Measurements from ENCODE around the gene STIM2. TPM values are rescaled to one million over a fixed set of nuclear protein-coding genes. Genes with fewer than 3 reads are reported as not detected.

The STIM2 gene
- total RNA-seq, 4 donors from 2014 or later, result 15.9 to 25.5 (median 23.6) TPM

DNA sequence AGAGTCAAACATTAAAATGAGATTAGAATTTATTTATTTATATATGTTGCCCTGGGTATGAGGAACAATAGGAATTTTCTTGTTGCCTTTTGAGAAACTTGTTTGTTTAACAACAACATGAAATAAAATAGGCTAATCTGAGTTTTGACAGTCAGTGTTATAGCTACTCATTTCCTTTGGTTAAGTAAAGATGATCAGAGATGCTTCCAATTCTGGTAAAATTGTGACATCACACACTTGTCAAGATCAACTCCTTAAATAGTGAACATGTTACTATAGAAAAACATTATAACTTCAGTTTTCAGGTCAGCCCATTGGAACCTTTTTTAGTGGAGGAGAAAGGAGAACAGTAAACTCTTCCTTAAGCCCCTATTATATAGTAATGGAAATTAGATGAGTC lies 136.1 kb downstream of the STIM2 start:
- H3K4me3 ChIP-seq (ENCODE audit: low read depth, poor library complexity, severe bottlenecking), result no peak overlapping the region
- TF ChIP-seq, protein P1, sequence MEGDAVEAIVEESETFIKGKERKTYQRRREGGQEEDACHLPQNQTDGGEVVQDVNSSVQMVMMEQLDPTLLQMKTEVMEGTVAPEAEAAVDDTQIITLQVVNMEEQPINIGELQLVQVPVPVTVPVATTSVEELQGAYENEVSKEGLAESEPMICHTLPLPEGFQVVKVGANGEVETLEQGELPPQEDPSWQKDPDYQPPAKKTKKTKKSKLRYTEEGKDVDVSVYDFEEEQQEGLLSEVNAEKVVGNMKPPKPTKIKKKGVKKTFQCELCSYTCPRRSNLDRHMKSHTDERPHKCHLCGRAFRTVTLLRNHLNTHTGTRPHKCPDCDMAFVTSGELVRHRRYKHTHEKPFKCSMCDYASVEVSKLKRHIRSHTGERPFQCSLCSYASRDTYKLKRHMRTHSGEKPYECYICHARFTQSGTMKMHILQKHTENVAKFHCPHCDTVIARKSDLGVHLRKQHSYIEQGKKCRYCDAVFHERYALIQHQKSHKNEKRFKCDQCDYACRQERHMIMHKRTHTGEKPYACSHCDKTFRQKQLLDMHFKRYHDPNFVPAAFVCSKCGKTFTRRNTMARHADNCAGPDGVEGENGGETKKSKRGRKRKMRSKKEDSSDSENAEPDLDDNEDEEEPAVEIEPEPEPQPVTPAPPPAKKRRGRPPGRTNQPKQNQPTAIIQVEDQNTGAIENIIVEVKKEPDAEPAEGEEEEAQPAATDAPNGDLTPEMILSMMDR (IDR thresholded peaks at IDR 0.05), result no peak
- no peak for TF ChIP-seq POLR2A (IDR thresholded peaks at IDR 0.05)
- no peak for DNase-seq (ENCODE audit: low spot score in 2 of 2)
- intact Hi-C loops (cut with DNase I; ENCODE audit: low total_unique reads), result no loop called here

DNA sequence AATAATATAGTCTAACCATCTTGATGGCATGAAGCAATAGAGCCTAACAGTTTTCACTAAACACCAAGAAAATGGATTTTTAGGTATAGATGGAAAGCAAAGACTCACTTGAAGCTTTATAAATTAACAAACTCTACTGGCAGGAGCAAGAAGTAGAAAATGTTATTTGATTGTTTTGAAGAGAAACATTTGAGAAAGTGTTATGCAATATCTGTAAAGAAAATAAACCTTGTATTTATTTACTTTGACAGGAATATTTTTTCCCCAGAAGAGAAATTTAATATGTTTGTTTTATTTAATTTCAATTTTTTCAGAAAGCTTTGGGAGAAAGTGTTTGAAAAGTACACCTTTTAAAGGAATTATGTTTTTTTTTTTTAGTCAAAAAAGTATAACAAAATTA lies 139.0 kb downstream of the STIM2 start:
- no peak for TF ChIP-seq POLR2A (IDR thresholded peaks at IDR 0.05)
- TF ChIP-seq, protein P1 (IDR thresholded peaks at IDR 0.05), result no peak
- H3K4me3 ChIP-seq (ENCODE audit: low read depth, poor library complexity, severe bottlenecking), result no peak overlapping the region
- intact Hi-C loops (cut with DNase I; ENCODE audit: low total_unique reads), result no loop called here
- no peak for DNase-seq (ENCODE audit: low spot score in 2 of 2)

DNA sequence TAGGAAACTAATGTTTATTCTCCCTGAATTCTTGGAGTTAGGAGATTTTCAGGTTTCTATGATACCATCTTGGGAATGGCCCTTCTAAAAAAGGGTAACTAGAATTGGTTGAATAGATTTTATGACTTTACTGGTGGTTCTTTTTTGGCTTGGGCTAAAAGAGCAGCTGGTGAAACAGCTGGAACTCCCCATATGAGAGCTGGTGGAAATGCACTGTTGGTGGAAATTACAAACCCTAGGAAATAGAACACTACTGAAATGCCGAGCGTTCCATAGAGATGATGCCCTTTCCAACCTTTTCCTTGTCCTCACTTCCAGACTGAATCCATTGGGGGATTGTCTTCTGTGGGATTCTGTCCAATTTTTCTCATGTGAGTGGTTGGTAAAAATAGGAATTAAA lies 139.5 kb downstream of the STIM2 start:
- WGBS, 2 donors, result 80 to 93% methylated on average over 2 of the region's 2 CpGs
- no peak for DNase-seq (ENCODE audit: low spot score in 2 of 2)
- TF ChIP-seq, protein P1 (IDR thresholded peaks at IDR 0.05), result no peak
- TF ChIP-seq POLR2A (IDR thresholded peaks at IDR 0.05), result no peak
- no peak overlapping the region for H3K4me3 ChIP-seq (ENCODE audit: low read depth, poor library complexity, severe bottlenecking)
- intact Hi-C loops (cut with DNase I; ENCODE audit: low total_unique reads), result no loop called here

DNA sequence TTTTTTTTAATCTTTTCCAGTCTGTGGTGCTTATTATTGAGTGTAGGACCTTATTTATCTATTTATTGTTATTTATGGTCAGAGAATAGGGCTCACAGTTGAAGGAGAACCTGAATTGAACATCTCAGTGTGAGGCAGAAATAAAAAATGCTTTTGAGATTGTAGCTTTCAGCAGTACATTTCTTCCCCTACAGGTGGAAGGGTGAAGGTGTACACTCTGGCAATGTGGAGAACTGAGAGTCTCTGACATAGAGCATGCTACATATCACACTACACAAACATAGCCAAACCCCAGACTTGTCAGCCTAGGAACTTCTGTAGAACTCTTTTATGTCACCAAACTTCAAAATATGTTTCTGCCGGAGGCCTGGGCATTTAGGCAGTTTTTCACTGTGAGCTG lies 140.2 kb downstream of the STIM2 start:
- H3K4me3 ChIP-seq (ENCODE audit: low read depth, poor library complexity, severe bottlenecking), result no peak overlapping the region
- 88 to 95% methylated on average over 1 of the region's 1 CpG for WGBS, 2 donors
- no peak for DNase-seq (ENCODE audit: low spot score in 2 of 2)
- TF ChIP-seq POLR2A (IDR thresholded peaks at IDR 0.05), result no peak
- TF ChIP-seq, protein P1 (IDR thresholded peaks at IDR 0.05), result no peak
- intact Hi-C loops (cut with DNase I; ENCODE audit: low total_unique reads), result no loop called here

DNA sequence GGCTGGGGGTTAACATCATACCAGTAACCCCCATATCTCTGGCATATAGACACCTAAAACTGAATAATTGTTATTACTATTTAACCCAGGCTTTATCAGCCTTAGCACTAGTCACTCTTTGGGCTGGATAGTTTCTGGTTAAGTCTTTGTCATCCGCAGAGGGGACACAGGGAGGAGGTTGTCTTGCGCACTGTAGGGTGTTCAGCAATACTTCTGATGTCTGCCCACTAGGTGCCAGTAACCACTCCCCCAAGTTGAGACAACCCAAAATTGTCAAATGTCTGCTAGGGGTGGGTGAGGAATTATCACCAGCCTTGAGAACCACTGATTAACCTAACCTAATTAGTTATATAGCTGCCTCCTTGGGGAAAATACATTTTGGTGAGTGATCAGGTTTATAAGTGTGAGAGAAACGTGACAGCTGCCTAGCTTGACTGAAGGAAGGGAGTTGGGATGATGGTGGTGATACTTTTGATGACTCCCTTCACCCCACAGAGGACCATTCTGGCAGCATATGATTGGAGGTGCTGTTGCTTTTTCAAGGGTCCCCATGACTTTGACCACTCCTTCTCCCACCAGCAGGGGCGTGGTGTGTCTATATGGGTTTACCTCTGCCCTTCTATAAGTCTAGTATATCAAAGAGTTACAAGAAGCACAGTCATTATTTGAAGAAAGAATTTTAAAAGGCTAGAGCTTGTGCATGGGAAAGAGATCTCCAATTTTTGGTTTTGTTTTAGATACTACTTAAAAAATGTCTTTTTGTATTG lies 140.9 kb downstream of the STIM2 start:
- H3K4me3 ChIP-seq (ENCODE audit: low read depth, poor library complexity, severe bottlenecking), result no peak overlapping the region
- TF ChIP-seq, protein P1 (IDR thresholded peaks at IDR 0.05), result no peak
- no peak for TF ChIP-seq POLR2A (IDR thresholded peaks at IDR 0.05)
- intact Hi-C loops (cut with DNase I; ENCODE audit: low total_unique reads), result no loop called here
- 91 to 99% methylated on average over 4 of the region's 4 CpGs for WGBS, 2 donors
- DNase-seq (ENCODE audit: low spot score in 2 of 2), result no peak

DNA sequence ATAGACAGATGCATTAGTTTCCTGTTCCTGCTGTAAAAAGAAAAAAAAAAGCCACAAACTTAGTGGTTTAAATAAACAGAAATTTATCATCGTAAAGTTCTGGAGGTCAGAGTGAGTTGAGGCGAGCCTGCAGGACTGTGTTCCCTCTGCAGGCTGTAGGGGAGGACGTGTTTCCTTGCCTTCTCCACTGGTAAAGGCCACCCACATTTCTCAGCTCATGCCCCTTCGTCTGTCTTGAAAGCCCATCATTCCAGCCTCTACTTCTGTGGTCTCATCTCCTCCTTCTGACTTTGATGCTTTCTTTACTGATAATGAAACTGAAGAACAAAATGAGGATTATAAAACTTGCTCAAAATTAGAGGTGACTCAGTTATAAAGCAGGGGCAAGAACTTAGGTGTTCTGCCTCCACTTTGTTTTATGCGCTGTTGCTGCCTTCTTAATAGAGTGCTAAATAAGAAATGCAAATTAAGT lies 143.0 kb downstream of the STIM2 start:
- H3K4me3 ChIP-seq (ENCODE audit: low read depth, poor library complexity, severe bottlenecking), result no peak overlapping the region
- intact Hi-C loops (cut with DNase I; ENCODE audit: low total_unique reads), result no loop called here
- TF ChIP-seq, protein P1 (IDR thresholded peaks at IDR 0.05), result no peak
- no peak for TF ChIP-seq POLR2A (IDR thresholded peaks at IDR 0.05)
- DNase-seq (ENCODE audit: low spot score in 2 of 2), result no peak
- 83 to 85% methylated on average over 5 of the region's 5 CpGs for WGBS, 2 donors
